Endodermal cell (in vitro differentiated cells): ENCODE results near the gene CWC15. TPM values are rescaled to one million over a fixed set of nuclear protein-coding genes. Genes with fewer than 3 reads are reported as not detected.
"Not testable (repeated sequence)": the region's sequence is repeated elsewhere in the genome, so short reads cannot be mapped to it uniquely, and the experiment has no call there.

ENCODE experiments used
- DNase-seq: peaks from one replicate; pipeline ENCODE4 v3.0.0-alpha.2; 2017
- H3K27ac ChIP-seq: 2 replicates; pipeline ENCODE4 v1.5.1; 2013; ENCODE audit warnings: mild to moderate bottlenecking, low read depth, low read length, moderate library complexity
- H3K27me3 ChIP-seq: 2 replicates; pipeline ENCODE4 v1.6.1; 2013; ENCODE audit warnings: mild to moderate bottlenecking, low read length, moderate library complexity; ENCODE audit not compliant: insufficient read depth, control insufficient read depth, poor library complexity, severe bottlenecking
- H3K36me3 ChIP-seq: 2 replicates; pipeline ENCODE4 v1.7.0; 2013; ENCODE audit warnings: mild to moderate bottlenecking, low read length, moderate library complexity; ENCODE audit not compliant: control insufficient read depth, insufficient read depth
- H3K4me1 ChIP-seq: one replicate; pipeline ENCODE4 v1.7.0; 2013; ENCODE audit warnings: low read length; ENCODE audit not compliant: control insufficient read depth, insufficient read depth
- H3K4me3 ChIP-seq: 2 replicates; pipeline ENCODE4 v1.5.1; 2013; ENCODE audit warnings: mild to moderate bottlenecking, low read length, moderate library complexity
- H3K9ac ChIP-seq: 2 replicates; pipeline ENCODE4 v1.6.1; 2013; ENCODE audit warnings: mild to moderate bottlenecking, low read length, moderate library complexity; ENCODE audit not compliant: poor library complexity, severe bottlenecking; ENCODE audit errors: extremely low read depth
- H3K9me3 ChIP-seq: 2 replicates; pipeline ENCODE4 v1.6.1; 2013; ENCODE audit warnings: mild to moderate bottlenecking, low read length, moderate library complexity; ENCODE audit not compliant: control insufficient read depth
- H3K27ac Mint-ChIP-seq: 2 replicates; pipeline ENCODE4 v1.8.0; 2020; ENCODE audit warnings: mixed read lengths
- H3K27me3 Mint-ChIP-seq: 2 replicates; pipeline ENCODE4 v1.8.0; 2021; ENCODE audit warnings: mild to moderate bottlenecking, mixed read lengths; ENCODE audit not compliant: insufficient read depth
- H3K36me3 Mint-ChIP-seq: 2 replicates; pipeline ENCODE4 v1.8.0; 2020; ENCODE audit warnings: low read depth, mixed read lengths
- H3K4me1 Mint-ChIP-seq: 2 replicates; pipeline ENCODE4 v1.8.0; 2020; ENCODE audit warnings: mixed read lengths
- H3K4me3 Mint-ChIP-seq: 2 replicates; pipeline ENCODE4 v1.8.0; 2020; ENCODE audit warnings: mild to moderate bottlenecking, moderate library complexity, mixed read lengths
- H3K9me3 Mint-ChIP-seq: 2 replicates; pipeline ENCODE4 v1.8.0; 2020; ENCODE audit warnings: mild to moderate bottlenecking, mixed read lengths
- WGBS, 2 experiments: methylation state at CpG; one replicate each; pipeline versions ENCODE4 v1.1.5 to v1.1.7; 2013; ENCODE audit warnings: missing lambda C conversion rate in 2 of 2, mixed read lengths in 1 of 2; ENCODE audit not compliant: insufficient coverage in 1 of 2, insufficient read length in 1 of 2; 5-methylcytosine and 5-hydroxymethylcytosine counted together
- long read RNA-seq, 4 experiments: library from polyadenylated mRNA in 2 of 4; library from RNA in 1 of 4; library from capped mRNA in 1 of 4; stranded (forward) in 3 of 4; unstranded in 1 of 4; transcript quantifications; one replicate each; pipeline ENCODE4 v2.0.0, GENCODE V29; 2020 to 2021; ENCODE audit warnings: inconsistent platforms in 1 of 4
- polyA plus RNA-seq, 2 experiments: library from polyadenylated mRNA; stranded (reverse); fragments of 50-300 nt; gene quantifications; one replicate each; pipeline ENCODE4 v1.2.3, GENCODE V29; 2013
- total RNA-seq, 2 donors: library from RNA; stranded (reverse); fragmentation: NEBNext Ultra II Directional in 1 of 2; extraction: Animal tissue kit (Norgen Biotek cat#: 25700) in 1 of 2; gene quantifications; 2 replicates in 1 of 2; 3 replicates in 1 of 2; pipeline ENCODE4 v1.2.1, GENCODE V29; 2021
- TF ChIP-seq, protein P1 (sequence below): fragments of 200-600 bp; sonication (generic); conservative IDR thresholded peaks from 2 replicates; pipeline ENCODE4 v1.5.0; 2021; ENCODE audit warnings: antibody characterized with exemption, mild to moderate bottlenecking

The CWC15 gene
- total RNA-seq = 10 to 100 TPM; 73.9 to 81.4 TPM
- 76.4 TPM for polyA plus RNA-seq (2013, experiment 1 of 2)
- polyA plus RNA-seq (2013, experiment 2 of 2) = 80.9 TPM
- long read RNA-seq, experiment 1, transcript CWC15-201 (7 exons, 1,576 nt) = major isoform, 32 of 65 reads
- long read RNA-seq, experiment 1, partial matches to known transcripts = 18 of 65 reads
- long read RNA-seq, experiment 1, other reads (novel, unspliced or antisense) = 14 of 65 reads
- long read RNA-seq, experiment 2, transcript CWC15-201 (7 exons, 1,576 nt) = major isoform, 54 of 58 reads
- long read RNA-seq, experiment 2, partial matches to known transcripts = 3 of 58 reads
- long read RNA-seq, experiment 2, other reads (novel, unspliced or antisense) = 1 of 58 reads
- long read RNA-seq, experiment 3, transcript CWC15-201 (7 exons, 1,576 nt) = major isoform, 29 of 41 reads
- long read RNA-seq, experiment 3, partial matches to known transcripts = 6 of 41 reads
- long read RNA-seq, experiment 3, other reads (novel, unspliced or antisense) = 5 of 41 reads
- long read RNA-seq, experiment 4, transcript CWC15-201 (7 exons, 1,576 nt) = major isoform, 300 of 319 reads
- long read RNA-seq, experiment 4, partial matches to known transcripts = 0 of 319 reads
- long read RNA-seq, experiment 4, other reads (novel, unspliced or antisense) = 18 of 319 reads

- H3K27me3 ChIP-seq = no peaks in the 10 kb centered on the region
- peak within 1 kb of the TSS; percentile 50 for H3K27ac ChIP-seq
- Mint-ChIP-seq H3K9me3 (no peaks in the 10 kb centered on the region), H3K27me3 (no peaks in the 10 kb centered on the region), H3K4me3 (peak within 1 kb of the TSS; percentile 91), H3K27ac (peak within 1 kb of the TSS; percentile 95), H3K36me3 (peaks cover 31% of the 10 kb centered on the region), H3K4me1 (peaks cover 3% of the 10 kb centered on the region)
- H3K4me1 ChIP-seq = no peaks in the 10 kb centered on the region
- DNase-seq = peak; percentile 97
- peak within 1 kb of the TSS; percentile 79 for H3K9ac ChIP-seq
- peaks cover 36% of the 10 kb centered on the region for H3K36me3 ChIP-seq
- TF ChIP-seq, protein P1, sequence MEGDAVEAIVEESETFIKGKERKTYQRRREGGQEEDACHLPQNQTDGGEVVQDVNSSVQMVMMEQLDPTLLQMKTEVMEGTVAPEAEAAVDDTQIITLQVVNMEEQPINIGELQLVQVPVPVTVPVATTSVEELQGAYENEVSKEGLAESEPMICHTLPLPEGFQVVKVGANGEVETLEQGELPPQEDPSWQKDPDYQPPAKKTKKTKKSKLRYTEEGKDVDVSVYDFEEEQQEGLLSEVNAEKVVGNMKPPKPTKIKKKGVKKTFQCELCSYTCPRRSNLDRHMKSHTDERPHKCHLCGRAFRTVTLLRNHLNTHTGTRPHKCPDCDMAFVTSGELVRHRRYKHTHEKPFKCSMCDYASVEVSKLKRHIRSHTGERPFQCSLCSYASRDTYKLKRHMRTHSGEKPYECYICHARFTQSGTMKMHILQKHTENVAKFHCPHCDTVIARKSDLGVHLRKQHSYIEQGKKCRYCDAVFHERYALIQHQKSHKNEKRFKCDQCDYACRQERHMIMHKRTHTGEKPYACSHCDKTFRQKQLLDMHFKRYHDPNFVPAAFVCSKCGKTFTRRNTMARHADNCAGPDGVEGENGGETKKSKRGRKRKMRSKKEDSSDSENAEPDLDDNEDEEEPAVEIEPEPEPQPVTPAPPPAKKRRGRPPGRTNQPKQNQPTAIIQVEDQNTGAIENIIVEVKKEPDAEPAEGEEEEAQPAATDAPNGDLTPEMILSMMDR = no peak
- H3K4me3 ChIP-seq = peak within 1 kb of the TSS; percentile 94
- no peaks in the 10 kb centered on the region for H3K9me3 ChIP-seq
- 0% methylated on average over 14 to 65 of the region's 66 CpGs for WGBS, 2 experiments
Observed at GRCh38 chr11:94973099-94973968, at the start of gene CWC15, which contains the start of gene KDM4D. Gene CWC15, minus strand, starts transcription at chr11:94973556. Its CDS starts 1,371 bp downstream, at chr11:94972185. Gene KDM4D, plus strand, starts transcription at chr11:94973709. Its CDS starts 23,664 bp downstream, at chr11:94997373.

GRCh38 chr11:95021468-95021867, 48.1 kb upstream of the CWC15 start:
- not testable (repeated sequence) for H3K36me3 ChIP-seq, H3K9me3 Mint-ChIP-seq, H3K27me3 ChIP-seq, H3K9ac ChIP-seq, H3K4me3 Mint-ChIP-seq, H3K4me3 ChIP-seq, H3K4me1 Mint-ChIP-seq, H3K27ac Mint-ChIP-seq, H3K27ac ChIP-seq, H3K36me3 Mint-ChIP-seq, H3K4me1 ChIP-seq, H3K27me3 Mint-ChIP-seq, DNase-seq, H3K9me3 ChIP-seq
- WGBS, 2 experiments = 88 to 90% methylated on average over 3 to 5 of the region's 5 CpGs

- Histone ChIP-seq H3K4me3 (no peak overlapping the region), H3K4me1 (no peaks in the 10 kb centered on the region), H3K9me3 (no peaks in the 10 kb centered on the region), H3K36me3 (no peaks in the 10 kb centered on the region), H3K27ac (no peak overlapping the region), H3K9ac (no peak overlapping the region), H3K27me3 (no peaks in the 10 kb centered on the region)
- TF ChIP-seq, protein P1 = no peak
- H3K9me3 Mint-ChIP-seq = no peaks in the 10 kb centered on the region
- 93 to 100% methylated on average over 2 of the region's 2 CpGs for WGBS, 2 experiments
- no peaks in the 10 kb centered on the region for H3K36me3 Mint-ChIP-seq
- no peak overlapping the region for H3K4me3 Mint-ChIP-seq
- H3K27me3 Mint-ChIP-seq = no peaks in the 10 kb centered on the region
- H3K27ac Mint-ChIP-seq = no peak overlapping the region
- no peak for DNase-seq
- no peaks in the 10 kb centered on the region for H3K4me1 Mint-ChIP-seq
Observed at GRCh38 chr11:95016139-95016538, 42.8 kb upstream of the CWC15 start.
